IPS-18c (cell line): ENCODE measurements around the gene SLC16A13.
"Not testable (repeated sequence)": the region's sequence is repeated elsewhere in the genome, so short reads cannot be mapped to it uniquely, and the experiment has no call there.

Source experiments
- H3K4me3 ChIP-seq: 2 replicates; pipeline ENCODE4 v1.7.0; 2013; ENCODE audit warnings: low read depth, mild to moderate bottlenecking, low read length, moderate library complexity; ENCODE audit not compliant: insufficient read depth
- H3K9me3 ChIP-seq: one replicate; pipeline ENCODE4 v1.6.1; 2013; ENCODE audit warnings: mild to moderate bottlenecking, low read length, moderate library complexity; ENCODE audit not compliant: control insufficient read depth, insufficient read depth

The SLC16A13 gene

DNA sequence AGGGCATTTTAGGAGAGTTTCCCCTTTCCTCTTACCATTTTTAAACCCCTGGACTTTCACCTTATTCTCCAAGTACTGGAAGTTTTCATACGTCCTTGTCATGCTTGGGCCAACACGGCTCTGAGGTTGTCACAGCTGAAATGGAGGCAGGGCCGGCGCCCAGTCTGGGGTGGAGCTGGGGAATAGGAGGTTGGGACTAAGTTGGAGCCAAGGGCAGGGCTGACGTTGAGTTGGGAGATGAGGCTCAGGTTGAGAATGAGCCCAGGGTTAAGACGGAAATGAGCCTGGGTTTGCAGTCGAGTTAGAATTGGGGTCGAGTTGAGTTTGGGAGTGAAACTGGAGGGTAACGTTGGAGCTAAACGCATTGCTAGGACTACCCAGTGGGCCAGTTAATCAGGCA, 42.9 kb downstream of the SLC16A13 start:
- H3K4me3 ChIP-seq = no peak overlapping the region
- H3K9me3 ChIP-seq = no peaks in the 10 kb centered on the region

DNA sequence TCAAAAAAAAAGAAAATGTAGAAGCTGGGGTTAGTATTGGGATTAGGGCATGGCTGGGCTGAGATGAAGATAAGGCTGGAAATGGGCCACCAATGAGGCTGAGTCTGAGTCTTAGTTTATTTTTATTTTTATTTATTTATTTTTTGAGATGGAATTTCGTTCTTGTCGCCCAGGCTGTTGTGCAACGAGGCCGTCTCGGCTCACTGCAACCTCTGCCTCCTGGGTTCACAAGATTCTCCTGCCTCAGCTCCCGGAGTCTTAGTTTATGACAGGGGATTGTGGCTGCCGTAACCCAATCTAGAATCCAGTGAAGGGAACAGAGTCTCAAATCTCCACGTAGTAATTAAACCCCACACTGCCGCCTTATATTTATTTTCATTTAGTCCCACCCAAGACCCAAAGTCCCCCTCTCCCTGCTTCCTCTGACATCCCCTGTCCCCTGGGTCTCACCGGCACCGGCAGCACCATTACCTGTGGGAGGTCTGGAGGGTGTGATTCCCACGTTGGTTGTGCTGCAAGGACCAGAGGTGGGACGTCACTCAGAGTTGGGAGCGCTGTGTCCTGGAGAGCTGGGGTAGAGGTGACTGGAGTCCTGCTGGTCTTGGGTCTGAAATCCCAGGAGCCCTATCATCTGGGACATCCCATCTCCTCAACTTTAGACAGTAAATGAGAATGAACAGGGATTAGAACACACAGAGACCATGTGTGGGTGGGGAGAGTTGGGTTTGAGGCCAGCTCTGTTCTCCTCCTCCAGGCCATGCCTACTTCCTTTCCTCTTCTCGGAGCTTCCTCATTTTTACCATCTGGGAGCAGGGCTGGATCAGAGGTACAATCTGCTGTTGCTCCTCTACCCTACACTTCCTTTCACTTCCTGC, 44.0 kb downstream of the SLC16A13 start, which contains the start of gene CLEC10A:
Gene CLEC10A (minus strand): TSS at position 671 of the 875 bp plus-strand sequence. CDS start 1,439 bp downstream, outside the sequence.
- Histone ChIP-seq H3K9me3 (no peaks in the 10 kb centered on the region), H3K4me3 (no peak within 1 kb of the TSS)

GRCh38 chr17:7080456-7081041, 44.7 kb downstream of the SLC16A13 start:
- H3K4me3 ChIP-seq = no peak overlapping the region
- H3K9me3 ChIP-seq = no peaks in the 10 kb centered on the region

DNA sequence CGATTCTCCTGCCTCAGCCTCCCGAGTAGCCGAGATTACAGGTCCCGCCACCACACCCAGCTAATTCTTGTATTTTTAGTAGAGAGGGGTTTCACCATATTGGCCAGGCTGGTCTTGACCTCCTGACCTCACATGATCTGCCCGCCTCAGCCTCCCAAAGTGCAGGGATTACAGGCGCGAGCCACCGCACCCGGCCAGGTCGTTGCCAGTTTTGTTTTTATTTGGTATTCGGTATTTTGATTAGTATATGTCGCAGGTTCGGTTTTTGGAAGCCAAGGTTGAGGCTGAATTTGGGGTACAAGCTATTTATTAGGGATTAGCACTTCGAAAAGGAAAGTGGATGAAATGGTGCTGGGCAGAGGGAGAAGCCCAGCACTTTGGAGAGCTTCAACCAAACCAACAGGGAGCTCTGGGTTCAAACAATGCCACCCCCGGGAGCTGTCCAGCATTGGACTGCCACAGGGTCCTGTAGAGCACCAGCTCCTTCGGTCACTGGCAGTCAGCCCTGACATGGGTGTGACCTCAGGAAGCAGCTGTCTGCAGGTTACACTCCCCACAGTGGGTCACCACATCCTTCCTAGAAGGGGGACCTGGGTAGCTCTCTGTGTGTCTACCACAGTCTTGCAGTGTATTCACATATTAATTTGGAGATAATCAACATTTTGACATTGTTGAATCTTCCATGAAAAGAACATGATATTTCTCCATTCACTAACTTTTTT, 45.7 kb downstream of the SLC16A13 start:
- no peak overlapping the region for H3K4me3 ChIP-seq
- H3K9me3 ChIP-seq = no peaks in the 10 kb centered on the region

DNA sequence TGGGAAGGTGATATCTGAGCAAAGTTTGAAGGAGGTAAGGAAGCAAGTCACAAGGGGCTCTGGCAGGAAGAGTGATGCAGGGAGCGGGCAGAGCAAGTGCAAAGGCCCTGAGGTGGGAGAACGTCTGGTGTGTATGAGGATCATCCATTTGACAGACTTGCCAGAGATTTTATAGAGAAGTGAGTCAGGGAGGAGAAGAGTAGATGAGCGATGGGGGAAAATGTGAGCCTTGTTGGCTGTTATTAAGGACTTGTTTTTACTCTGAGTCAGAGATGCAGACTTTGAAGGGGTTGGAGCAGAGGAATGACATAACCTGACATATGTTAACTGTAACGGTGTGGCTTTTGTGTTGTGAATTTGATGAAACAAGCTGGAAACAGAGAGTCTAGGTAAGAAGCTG, 47.8 kb downstream of the SLC16A13 start:
- H3K4me3 ChIP-seq = no peak overlapping the region
- H3K9me3 ChIP-seq = no peaks in the 10 kb centered on the region

DNA sequence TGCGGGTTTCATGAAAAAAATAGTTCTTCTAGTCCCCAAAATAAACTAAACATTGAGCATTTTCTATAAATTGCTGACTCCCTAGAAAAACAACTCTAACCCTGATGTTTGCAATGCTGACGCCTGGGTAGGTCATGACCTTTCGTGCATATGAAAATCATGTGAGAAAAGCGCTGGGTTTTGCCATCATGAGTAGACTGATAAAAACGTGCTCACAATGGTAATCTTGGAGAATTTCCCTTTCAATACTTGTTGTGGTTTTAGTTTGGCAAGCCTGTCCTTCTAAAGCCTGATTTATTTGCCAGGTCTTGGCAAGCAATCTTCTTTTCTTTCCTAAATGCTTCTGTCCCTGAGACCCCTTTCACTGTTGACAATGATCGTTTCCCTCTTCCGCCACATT, 48.3 kb downstream of the SLC16A13 start:
- no peaks in the 10 kb centered on the region for H3K9me3 ChIP-seq
- H3K4me3 ChIP-seq = no peak overlapping the region

GRCh38 chr17:7088442-7088841, 52.6 kb downstream of the SLC16A13 start:
- not testable (repeated sequence) for H3K4me3 ChIP-seq, H3K9me3 ChIP-seq

DNA sequence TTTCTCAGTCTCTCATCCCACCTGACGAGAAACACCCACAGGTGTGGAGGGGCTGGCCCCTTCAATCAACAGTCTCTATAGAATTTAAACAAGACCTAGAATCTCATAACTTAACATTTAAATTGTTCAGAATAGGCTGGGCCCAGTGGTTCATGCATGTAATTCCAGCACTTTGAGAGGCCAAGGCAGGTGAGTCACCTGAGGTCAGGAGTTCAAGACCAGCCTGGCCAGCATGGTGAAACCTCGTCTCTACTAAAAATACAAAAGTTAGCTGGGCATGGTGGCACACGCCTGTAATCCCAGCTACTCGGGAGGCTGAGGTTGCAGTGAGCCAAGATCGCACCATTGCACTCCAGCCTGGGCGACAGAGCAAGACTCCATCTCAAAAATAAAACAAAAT, 53.8 kb downstream of the SLC16A13 start:
- not testable (repeated sequence) for H3K9me3 ChIP-seq, H3K4me3 ChIP-seq
